SK-N-SH (cell line): ENCODE measurements around the gene IL6ST.

Experiments used
- EZH2phosphoT487 ChIP-seq: fragments of 200-600 bp; sonication (generic); IDR thresholded peaks from 2 replicates; pipeline ENCODE4 v1.6.1; 2017; ENCODE audit warnings: low read depth, mixed run types, mild to moderate bottlenecking, antibody characterized with exemption, moderate library complexity, borderline replicate concordance
- GATA2 ChIP-seq: sonication (generic); formaldehyde crosslinking; IDR thresholded peaks from 2 replicates; pipeline ENCODE4 v1.5.0; 2020; ENCODE audit warnings: mild to moderate bottlenecking, missing genetic modification reagents
- MXI1 ChIP-seq: IDR thresholded peaks from 2 replicates; pipeline ENCODE4 v1.6.1; 2012; ENCODE audit warnings: mild to moderate bottlenecking, low read depth, low read length, improper control_type of control experiment
- NRF1 ChIP-seq: IDR thresholded peaks from 2 replicates; pipeline ENCODE4 v1.6.1; 2012; ENCODE audit warnings: low read depth, mild to moderate bottlenecking, low read length
- POLR2AphosphoS5 ChIP-seq: IDR thresholded peaks from 2 replicates; pipeline ENCODE4 v1.6.1; 2012; ENCODE audit warnings: low read depth, low read length
- YY1 ChIP-seq: IDR thresholded peaks from 2 replicates; pipeline ENCODE4 v1.4.0; 2012; ENCODE audit warnings: low read depth, mild to moderate bottlenecking
- TF ChIP-seq, protein P1 (sequence below): fragments of 200-600 bp; sonication (generic); IDR thresholded peaks from 2 replicates; pipeline ENCODE4 v1.6.1; 2017; ENCODE audit warnings: antibody characterized with exemption, mild to moderate bottlenecking, moderate library complexity

DNA sequence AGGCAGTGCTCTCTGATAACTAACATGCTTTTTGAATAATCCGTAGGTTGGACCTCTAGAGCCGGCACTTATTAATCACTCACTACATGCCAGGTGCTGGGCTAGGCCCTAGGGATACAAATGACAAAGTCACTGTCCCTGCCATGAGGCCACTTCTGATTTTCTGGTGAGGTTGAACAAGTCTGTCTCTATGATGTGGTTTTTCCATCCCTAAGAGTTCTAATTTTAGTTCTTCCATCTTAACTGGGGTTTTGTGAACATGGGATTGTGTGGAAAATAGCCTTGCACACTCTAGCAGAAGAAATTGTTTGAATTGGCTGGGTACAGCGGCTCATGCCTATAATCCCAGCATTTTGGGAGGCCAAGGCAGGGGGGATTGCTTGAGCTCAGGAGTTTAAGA lies 79.0 kb downstream of the IL6ST start:
- no peak for TF ChIP-seq POLR2AphosphoS5
- TF ChIP-seq, protein P1, sequence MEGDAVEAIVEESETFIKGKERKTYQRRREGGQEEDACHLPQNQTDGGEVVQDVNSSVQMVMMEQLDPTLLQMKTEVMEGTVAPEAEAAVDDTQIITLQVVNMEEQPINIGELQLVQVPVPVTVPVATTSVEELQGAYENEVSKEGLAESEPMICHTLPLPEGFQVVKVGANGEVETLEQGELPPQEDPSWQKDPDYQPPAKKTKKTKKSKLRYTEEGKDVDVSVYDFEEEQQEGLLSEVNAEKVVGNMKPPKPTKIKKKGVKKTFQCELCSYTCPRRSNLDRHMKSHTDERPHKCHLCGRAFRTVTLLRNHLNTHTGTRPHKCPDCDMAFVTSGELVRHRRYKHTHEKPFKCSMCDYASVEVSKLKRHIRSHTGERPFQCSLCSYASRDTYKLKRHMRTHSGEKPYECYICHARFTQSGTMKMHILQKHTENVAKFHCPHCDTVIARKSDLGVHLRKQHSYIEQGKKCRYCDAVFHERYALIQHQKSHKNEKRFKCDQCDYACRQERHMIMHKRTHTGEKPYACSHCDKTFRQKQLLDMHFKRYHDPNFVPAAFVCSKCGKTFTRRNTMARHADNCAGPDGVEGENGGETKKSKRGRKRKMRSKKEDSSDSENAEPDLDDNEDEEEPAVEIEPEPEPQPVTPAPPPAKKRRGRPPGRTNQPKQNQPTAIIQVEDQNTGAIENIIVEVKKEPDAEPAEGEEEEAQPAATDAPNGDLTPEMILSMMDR, result no peak
- TF ChIP-seq NRF1, result no peak
- TF ChIP-seq GATA2, result no peak
- no peak for TF ChIP-seq MXI1
- no peak for TF ChIP-seq YY1
- TF ChIP-seq EZH2phosphoT487, result no peak
